ENCODE data around the gene MIF.
"Not testable (repeated sequence)": the region's sequence is repeated elsewhere in the genome, so short reads cannot be mapped to it uniquely, and the experiment has no call there.

The MIF gene

DNA sequence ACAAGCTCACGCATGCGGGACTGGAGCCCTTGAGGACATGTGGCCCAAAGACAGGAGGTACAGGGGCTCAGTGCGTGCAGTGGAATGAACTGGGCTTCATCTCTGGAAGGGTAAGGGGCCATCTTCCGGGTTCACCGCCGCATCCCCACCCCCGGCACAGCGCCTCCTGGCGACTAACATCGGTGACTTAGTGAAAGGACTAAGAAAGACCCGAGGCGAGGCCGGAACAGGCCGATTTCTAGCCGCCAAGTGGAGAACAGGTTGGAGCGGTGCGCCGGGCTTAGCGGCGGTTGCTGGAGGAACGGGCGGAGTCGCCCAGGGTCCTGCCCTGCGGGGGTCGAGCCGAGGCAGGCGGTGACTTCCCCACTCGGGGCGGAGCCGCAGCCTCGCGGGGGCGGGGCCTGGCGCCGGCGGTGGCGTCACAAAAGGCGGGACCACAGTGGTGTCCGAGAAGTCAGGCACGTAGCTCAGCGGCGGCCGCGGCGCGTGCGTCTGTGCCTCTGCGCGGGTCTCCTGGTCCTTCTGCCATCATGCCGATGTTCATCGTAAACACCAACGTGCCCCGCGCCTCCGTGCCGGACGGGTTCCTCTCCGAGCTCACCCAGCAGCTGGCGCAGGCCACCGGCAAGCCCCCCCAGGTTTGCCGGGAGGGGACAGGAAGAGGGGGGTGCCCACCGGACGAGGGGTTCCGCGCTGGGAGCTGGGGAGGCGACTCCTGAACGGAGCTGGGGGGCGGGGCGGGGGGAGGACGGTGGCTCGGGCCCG is at the start of gene MIF:
MIF (plus strand) TSS at position 439 of the 765 bp plus-strand sequence; CDS start at position 531, 92 bp downstream.
- peak; percentile 95 to 96 for DNase-seq

- DNase-seq = no peak
Observed at GRCh38 chr22:23844739-23845202, 49.4 kb upstream of the MIF start.

DNA sequence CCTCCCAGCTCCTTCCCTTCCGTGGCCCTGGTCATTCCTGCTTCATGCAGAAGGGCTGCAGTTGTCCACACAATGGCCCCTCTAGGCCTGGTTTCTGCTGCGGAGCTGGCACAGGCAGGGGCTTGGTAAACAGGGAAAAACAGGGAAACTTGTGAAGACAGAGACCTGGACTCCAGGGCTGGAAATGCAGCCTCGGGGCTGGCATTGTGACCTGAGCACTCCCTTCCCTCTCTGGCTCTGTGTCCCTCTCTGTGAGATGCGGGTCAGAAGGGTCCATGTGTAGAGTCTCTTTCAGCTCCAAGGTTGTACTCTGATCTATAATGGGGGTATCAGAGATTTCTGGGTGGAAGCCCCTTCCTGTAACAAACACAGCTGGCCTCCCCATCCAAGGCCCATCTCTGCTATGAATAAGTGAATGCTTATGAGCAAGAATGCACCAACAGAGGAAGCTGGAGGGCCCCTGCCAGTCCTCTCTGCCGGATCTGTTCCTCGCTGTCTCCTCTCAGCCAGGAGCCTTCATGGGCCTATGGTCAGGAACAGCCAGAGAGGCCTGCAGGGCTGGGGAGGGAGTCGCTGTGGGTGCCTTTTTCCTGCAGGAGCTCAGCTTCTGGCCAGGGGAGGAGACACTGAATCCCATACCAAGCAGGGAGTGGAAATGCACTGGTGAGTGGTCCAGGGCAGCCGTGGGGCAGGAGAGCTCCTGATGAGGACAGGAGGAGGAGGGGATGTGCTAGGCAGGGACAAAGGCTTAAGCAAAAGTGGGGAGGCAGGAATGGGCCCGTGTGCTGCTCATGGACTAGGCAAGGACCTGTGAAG is 48.7 kb upstream of the MIF start:
- DNase-seq = no peak

- no peak for DNase-seq
Observed at GRCh38 chr22:23846081-23846469, 48.1 kb upstream of the MIF start.

DNA sequence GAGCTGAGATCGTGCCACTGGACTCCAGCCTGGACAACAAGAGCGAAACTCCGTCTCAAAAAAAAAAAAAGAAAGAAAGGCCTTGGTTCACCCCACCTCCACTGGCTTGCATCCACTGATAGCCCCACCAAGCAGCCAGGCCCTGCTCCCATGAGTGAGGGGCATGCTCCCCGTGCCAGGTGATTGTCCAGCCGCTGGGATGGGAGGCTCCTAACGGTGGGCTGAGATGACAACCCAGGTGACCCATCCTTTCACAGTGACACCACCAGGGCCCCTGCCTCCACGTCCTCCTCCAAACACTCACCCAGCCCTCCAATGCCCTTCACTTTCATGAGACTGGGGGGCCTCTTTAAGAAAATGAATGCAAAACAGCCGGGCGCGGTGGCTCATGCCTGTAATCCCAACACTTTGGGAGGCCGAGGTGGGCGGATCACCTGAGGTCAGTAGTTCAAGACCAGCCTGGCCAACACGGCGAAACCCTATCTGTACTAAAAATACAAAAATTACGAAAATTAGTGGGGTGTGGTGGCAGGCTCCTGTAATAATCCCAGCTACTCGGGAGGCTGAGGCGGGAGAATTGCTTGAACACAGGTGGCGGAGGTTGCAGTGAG is 46.8 kb upstream of the MIF start:
- DNase-seq = no peak

- DNase-seq = no peak
Observed at GRCh38 chr22:23847991-23848864, 46.0 kb upstream of the MIF start.

DNA sequence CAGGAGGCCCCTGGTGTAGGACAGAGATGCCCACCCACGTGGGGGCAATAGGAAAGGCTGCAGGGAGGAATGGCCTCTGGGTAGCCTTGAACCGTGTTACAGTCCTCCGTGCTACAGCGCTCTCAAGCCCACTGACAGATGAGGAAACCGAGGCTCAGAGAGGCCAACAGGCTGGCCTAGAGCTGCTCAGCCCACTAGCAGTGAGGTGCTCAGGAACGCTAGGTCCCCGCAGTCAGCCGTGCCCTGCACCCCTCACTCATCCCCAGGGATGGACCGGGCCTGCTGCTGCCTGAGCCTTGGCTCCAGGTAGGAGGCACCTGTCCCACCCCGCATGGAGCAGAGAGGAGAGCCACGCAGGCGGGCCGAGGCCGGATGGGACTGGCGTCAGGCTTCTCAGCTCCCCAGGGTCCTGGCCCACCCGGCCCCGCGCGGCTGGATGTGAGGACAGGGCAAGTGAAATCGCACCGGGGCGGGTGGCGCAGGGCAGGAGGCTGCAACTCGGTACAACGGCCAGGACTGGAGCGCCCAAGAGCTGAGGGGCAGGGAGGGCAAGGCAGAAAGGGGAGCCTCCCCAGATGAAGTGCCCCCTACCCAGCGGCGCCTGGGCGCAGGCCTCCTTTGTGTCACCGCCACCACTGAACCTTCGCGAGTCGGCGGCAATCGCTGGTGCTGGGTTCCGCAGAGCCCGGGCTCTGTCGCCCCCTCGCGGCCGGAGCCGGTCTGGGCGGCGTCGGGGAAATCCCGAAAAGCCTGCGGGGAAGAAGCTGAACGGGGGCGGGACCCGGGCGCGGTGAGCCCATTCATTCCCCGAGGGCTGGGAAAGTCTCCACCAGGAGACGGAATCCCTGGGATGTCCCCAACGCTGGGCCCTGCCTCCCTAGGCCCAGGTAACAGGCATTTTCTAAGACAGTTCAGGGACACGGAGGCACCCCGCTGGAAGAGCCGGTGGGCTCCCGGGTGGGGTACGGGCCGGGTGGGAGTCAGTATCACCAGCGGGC is 44.9 kb upstream of the MIF start:
- DNase-seq = peak; percentile 84

DNA sequence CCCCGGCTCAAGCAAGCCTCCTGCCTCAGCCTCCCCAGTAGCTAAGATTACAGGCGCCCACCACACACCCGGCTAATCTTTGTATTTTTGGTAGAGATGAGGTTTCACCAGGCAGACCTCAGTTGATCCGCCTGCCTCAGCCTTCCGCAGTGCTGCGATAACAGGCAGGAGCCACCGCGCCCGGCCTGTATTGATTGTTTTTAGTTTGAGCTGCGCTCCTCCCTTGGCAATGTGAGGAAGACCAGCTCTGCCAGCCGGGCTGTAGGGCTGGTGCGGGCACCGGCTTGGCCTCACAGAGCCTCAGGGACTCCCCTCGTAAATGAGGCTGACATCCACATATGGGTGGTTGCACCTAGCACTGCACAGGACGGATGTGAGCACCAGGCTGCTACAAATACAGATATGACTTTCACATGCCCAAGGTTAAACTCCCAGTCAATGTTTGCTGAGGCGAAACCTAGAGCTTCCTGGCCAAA is 44.0 kb upstream of the MIF start:
- DNase-seq = no peak

- peak; percentile 10 to 28 for DNase-seq
Observed at GRCh38 chr22:23856721-23857605, 37.2 kb upstream of the MIF start.

- DNase-seq = peak; percentile 96 to 98
Observed at GRCh38 chr22:23857606-23858483, 36.3 kb upstream of the MIF start, which contains the start of gene SLC2A11. Gene SLC2A11, plus strand, starts transcription at chr22:23857875. Its CDS starts 125 bp downstream, at chr22:23858000.

DNA sequence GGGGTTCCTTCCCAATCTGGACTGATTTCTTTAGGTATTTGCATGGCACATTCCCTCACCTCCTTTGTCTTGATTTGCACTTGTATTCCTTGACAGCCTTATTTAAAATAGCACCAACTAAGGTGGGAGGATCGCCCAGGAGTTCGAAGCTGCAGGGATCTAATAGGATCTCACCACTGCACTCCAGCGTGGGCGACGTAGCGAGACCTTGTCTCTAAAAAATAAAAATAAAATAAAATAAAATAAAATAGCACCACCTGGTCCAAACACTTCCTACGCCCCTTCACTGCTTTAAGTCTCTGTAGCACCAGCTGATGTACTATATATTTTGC is 35.7 kb upstream of the MIF start:
- no peak for DNase-seq

DNA sequence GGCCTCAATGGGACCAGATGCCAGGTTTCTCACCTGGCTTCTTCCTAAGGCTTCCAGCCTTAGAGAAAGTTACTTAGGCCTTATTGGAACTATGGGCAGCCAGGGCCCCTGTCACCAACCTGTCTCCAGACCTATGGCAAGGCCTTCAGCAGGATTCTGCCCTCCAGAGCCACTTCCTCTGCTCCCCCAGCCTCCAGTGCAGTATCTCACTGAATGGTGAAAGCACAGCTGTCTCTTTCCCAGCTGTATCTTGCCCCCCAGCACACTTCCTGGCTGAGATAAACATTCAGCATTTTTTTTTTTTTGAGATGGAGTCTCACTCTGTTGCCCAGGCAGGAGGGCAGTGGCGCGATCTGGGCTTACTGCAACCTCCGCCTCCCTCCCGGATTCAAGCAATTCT is 35.0 kb upstream of the MIF start:
- no peak for DNase-seq

- not testable (repeated sequence) for DNase-seq
Observed at GRCh38 chr22:23860187-23860586, 34.0 kb upstream of the MIF start.

DNA sequence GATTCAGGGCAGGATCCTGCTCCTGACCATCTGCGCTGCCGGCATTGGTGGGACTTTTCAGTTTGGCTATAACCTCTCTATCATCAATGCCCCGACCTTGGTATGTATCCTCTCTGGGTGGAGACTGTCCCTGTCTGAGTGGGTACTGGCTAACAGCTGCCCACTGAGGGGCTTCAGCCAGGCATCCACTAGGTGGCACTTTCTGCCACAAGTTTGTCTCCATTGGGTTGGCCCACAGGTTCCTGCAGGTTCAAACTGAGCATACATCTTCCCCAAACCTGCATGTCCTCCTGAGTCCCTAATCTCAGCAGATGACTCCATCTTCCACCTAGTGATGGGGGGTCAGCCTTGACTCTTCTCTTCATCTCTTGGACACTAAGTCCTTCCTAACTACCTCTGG is 32.1 kb upstream of the MIF start:
- peak; percentile 27 to 46 for DNase-seq

DNA sequence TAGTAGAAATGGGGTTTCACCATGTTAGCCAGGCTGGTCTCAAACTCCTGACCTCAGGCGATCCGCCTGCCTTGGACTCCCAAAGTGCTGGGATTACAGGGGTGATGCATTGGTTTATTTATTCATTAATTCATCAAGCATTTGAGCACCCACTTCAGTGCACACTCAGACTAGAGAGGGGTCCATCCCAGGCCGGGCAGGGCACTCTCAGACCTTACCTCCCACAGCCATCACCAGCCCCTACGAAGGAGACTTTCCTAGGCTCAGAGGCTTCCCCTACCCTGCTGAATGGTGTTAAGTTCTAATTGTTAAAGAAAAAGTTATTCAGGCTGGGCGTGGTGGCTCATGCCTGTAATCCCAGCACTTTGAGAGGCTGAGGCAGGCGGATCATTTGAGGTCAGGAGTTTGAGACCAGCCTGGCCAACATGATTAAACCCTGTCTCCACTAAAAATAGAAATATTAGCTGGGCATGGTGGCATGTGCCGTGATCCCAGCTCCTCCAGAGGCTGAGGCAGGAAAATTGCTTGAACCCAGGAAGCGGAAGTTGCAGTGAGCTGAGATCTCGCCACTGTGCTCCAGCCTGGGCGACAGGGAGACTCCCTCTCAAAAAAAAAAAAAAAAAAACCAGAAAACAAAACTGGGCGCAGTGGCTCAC is 29.6 kb upstream of the MIF start:
- not testable (repeated sequence) for DNase-seq

DNA sequence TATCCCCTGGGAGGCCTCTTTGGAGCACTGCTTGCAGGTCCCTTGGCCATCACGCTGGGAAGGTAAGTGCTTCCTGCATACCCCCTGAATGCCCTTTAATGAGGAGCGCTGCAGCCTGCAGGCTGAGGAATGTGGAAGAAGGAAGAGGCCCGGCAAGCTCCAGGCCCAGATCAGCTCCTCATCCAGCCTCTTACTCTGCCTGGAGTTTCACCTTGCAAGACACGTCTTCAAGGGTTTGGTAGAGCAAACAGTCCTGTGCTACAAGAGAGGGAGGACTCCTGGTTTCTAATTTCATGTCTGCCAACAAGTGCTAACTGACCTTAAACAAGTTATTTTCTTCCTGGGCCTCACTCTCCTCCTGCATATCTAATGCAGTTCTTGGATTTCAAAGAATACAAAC is 25.6 kb upstream of the MIF start:
- no peak for DNase-seq

DNA sequence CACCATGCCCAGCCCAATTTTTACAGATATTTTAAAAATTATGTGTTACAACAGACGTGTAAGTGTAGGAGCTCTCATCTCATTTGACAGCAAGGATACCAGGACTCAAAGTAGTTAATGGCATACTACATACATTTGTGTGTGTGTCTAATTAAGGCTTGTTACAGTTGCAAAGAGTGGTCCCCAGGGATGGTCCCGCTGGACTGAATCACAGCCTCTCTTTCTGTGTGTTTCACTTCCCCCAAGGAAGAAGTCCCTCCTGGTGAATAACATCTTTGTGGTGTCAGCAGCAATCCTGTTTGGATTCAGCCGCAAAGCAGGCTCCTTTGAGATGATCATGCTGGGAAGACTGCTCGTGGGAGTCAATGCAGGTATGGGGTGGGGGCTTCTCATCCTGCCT is 19.3 kb upstream of the MIF start:
- no peak for DNase-seq

GRCh38 chr22:23875801-23876200 is 18.4 kb upstream of the MIF start:
- no peak for DNase-seq

Measured in CD4-positive, alpha-beta T cell treated with Interleukin-4 for 1 hour (primary cell).